Erythroblast (primary cell): ENCODE measurements around the gene TMOD4.

ENCODE experiments used
- GATA1 ChIP-seq: IDR thresholded peaks from 2 replicates; pipeline ENCODE4 v1.6.1; 2011; ENCODE audit warnings: low read depth, mild to moderate bottlenecking, control low read depth, low read length, moderate library complexity
- POLR2A ChIP-seq: IDR thresholded peaks from 2 replicates; pipeline ENCODE4 v1.6.1; 2011; ENCODE audit warnings: mild to moderate bottlenecking, low read length

- TF ChIP-seq POLR2A = no peak
- TF ChIP-seq GATA1 = no peak
Measured at GRCh38 chr1:151175041-151175741, 590 bp downstream of the TMOD4 start.
